ENCODE results near the gene UGT3A2. TPM values are rescaled to one million over a fixed set of nuclear protein-coding genes. Genes with fewer than 3 reads are reported as not detected.

The UGT3A2 gene
- total and polyA plus RNA-seq, 2 of the 8 experiments (the other 6 are each of a cell fraction or from before 2014, with no cell fraction given) = 19.4 to 28.8 TPM

- TF ChIP-seq, protein P1, sequence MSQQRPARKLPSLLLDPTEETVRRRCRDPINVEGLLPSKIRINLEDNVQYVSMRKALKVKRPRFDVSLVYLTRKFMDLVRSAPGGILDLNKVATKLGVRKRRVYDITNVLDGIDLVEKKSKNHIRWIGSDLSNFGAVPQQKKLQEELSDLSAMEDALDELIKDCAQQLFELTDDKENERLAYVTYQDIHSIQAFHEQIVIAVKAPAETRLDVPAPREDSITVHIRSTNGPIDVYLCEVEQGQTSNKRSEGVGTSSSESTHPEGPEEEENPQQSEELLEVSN (IDR thresholded peaks at IDR 0.05) = no peak
- TF ChIP-seq SP1 (IDR thresholded peaks at IDR 0.05; ENCODE audit: low read depth, low read length) = no peak
- TF ChIP-seq ASH2L (IDR thresholded peaks at IDR 0.05; ENCODE audit: low read length) = no peak
- no peak for TF ChIP-seq POLR2AphosphoS5 (IDR thresholded peaks at IDR 0.05; ENCODE audit: low read depth, low read length)
These were observed 33.1 kb upstream of the UGT3A2 start (continued) for GRCh38 chr5:36099748-36100147.

All from H1 (cell line).